Inferior parietal cortex (tissue), 1 donor: ENCODE measurements around the gene ATP6V1G2.

Source experiments
- DNase-seq: peaks from one replicate; pipeline ENCODE4 v3.0.0-alpha.2; 2016; ENCODE audit errors: extremely low spot score

The ATP6V1G2 gene

DNA sequence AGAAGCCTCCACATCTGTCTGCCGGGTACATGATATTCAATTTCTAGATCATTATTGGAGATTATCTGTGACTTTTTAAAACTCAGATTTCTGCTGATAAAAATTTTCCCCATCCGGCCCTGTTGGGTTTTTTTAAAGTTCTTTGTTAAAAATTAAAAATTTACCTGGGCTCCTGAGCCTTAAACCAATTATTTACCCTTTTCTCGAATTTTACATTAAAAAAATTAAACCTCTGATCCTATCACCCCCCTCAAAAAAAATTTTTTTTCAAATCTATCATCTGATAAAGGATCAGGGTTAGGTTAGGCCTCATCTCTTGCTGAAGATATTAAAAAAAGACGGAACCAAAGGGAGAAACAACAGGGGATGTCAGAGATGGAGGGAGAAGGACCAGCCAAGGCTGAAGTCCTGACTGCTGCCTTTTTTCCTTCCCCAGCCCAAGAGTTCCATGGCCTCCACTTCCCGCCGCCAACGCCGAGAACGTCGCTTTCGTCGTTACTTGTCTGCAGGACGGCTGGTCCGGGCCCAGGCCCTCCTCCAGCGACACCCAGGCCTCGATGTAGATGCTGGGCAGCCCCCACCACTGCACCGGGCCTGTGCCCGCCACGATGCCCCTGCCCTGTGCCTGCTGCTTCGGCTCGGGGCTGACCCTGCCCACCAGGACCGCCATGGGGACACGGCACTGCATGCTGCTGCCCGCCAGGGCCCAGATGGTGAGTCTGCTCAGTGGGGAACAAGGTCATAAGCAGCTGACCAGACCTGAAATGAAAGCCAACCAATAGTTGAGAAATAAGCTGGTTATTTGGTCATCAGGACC lies 1.5 kb upstream of the ATP6V1G2 start:
- no peak for DNase-seq

DNA sequence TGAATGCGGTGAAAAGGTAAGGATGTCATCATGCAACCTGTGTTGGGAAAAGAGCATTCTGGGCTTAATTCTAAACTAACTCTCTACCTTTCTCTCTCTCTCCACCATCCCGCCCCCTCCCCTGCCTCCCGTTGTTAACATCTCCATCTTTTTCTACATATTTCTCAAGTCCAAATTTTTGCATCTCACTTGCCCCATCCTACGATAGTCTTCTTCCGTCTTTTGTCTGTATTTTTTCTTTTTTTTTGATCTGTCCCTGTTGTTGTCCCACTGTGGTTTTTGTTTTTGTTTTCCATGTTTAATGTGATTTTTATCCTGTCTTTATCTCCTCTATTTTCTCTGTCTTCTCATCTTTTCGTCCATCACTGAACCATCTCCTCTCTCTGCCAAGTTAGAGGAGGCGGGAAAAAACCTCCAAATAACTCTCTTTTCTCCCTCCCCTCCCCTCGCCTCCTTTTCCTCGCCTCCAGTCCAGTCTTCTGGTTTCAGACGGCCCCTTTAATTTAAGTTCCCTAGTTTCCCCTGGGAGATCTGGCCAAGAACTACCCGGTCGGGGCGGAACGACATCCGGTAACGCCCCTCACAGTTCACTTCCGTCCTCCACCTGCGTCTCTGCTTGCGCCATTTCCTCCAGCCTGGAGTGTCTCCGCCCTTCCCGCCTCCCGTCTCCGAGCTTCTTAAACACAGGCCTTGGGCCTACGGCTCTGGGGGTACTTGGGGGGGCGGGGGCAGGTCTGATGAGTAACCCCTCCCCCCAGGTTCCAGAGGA lies 734 bp upstream of the ATP6V1G2 start, which contains the start of gene NFKBIL1:
NFKBIL1 (plus strand) TSS at position 651 of the 769 bp plus-strand sequence; CDS start at position 738, 87 bp downstream.
- DNase-seq = peak; percentile 98

DNA sequence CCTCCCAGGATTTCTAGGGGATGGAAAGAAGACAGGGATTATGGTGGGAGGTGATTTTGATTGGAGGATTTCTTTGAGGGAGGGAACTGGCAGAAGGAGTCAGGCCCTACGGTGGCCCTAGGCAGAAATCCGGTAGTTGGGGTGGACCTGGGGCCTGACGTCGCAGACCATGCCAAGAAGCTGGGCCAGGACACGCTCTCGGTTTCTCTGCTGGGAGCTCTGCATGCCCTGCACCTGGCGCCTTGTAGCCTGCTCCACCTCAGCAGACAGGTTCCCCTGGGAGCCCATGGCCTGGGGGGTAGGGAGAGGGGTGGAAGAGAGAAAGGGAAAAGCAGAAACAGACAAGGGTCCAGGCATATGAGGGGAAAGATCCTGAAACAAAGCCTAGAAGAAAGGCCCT lies 1.1 kb downstream of the ATP6V1G2 start:
- no peak for DNase-seq

DNA sequence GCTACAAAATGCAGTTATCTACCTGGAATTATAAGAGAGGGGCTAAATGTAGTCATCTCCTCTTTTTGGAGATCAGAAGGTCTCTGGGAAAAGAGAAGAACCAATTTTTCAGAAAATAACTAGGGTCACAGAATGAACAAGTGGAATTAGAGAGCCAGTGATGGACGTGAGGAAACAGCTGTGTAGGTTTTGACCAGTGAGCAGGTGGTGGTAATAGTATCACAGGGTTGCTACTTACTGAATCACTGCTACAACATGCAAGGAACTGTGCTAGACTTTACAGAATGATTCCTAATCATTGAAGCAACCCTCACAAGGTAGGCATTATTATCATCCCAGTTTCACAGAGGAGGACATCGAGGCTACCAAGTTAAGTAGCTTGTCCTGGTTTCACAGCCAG lies 1.7 kb downstream of the ATP6V1G2 start:
- DNase-seq = no peak

DNA sequence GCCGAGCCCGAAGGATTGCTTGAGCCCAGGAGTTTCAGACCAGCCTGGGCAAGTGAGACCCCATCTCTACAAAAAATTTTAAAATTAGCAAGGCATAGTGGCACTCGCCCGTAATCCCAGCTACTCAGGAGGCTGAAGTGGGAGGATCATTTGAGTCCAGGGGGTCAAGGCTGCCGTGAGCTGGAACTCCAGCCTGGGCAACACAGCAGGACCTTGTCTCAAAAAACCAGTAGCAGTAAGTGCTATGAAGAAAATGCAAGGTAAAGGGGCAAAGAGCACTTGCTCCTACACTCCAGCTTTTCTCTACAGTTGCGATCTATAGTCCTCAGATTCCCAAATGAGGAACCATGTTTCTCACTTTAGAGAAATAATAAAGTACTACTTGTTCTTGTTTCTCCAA lies 2.8 kb downstream of the ATP6V1G2 start:
- no peak for DNase-seq

DNA sequence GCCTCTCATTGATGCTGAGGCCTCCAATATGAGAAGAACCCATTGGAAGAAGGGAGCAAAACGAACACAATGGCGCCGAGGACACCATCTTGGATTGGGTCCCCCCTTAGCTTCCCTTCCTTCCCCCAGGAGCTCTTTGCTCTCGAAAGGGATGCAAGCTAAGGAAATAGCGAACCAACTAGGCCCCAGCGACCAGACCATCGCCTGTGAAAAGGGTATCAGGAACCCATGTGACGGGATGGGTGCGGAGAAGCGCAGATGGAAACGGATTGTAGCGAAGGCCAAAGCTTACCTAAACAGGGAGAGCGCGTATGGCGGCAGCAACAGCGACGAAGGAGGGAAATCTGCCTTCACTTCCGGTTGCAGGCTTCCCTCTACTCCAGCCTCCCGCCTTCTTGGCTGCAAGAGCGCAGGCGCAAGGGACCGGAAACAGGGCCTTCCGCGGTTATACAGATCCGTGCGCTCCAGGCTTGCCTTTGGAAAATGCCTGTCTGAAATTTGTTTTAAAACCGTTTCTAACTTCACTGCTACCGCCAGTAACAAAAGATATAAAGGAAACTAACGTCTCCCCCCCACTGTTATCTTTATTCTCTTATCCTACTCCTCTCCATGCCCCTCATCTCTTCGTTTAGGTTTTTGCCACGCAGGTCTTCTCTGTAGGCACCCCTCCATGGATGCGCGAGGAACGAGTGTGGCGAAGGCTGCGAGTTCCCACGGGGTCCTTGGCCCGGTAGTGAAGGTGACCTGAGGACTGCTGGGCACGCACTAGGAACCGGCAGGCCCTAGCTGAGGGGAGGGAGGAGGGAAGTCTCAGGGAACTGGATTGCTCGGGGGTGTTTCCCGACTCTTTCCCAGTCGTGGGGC lies 4.5 kb downstream of the ATP6V1G2 start, which contains the start of gene DDX39B:
DDX39B (minus strand) TSS at position 346 of the 864 bp plus-strand sequence. CDS start 1,471 bp downstream, outside the sequence.
- DNase-seq = peak; percentile 99

DNA sequence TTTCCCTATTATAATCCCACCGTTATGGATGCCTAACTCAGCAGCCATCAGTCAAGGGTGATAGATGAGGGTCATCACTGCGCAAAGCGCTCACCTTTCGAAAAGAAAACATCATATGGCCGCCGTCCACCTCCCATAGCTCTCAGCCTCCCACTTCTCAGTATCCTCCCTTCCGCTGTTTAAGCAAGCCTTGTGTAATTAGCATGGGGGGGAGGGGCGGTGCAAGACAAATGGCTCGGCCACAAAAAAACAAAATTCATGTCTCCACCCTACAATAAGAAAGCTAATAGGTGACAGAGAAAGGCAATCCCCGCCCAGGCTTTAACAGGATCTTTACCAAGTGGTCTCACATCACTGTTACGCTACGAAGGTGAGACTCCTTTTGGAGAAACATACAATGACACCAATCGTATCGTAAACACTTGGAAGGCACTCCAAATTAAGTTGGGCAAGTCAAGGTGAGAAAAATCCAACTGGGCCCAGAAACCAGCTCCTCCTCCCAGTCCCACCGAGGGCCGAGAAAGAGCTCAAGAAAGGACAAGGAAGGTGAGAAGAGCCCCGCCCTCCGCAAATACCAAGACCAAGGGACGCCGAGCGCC lies 5.2 kb downstream of the ATP6V1G2 start:
- DNase-seq = peak; percentile 32

DNA sequence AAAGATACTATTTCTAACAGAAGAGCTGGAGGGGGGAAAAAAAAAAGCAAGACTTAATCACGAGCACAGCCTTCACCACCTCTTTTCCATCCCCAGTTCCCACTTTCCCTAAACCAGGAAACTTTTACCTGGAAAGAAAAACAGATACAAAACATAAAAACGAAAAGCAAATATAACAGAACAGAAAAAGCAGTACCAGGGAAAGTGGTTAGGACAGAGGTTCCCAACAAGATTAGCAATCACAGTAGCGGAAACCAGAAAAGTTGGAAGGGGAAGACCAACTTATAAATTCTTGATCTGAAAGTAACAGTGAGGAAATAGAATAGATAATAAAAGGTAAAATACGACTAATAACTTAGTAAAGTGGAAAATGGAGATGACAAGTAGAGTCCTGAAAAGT lies 5.8 kb downstream of the ATP6V1G2 start:
- no peak for DNase-seq

DNA sequence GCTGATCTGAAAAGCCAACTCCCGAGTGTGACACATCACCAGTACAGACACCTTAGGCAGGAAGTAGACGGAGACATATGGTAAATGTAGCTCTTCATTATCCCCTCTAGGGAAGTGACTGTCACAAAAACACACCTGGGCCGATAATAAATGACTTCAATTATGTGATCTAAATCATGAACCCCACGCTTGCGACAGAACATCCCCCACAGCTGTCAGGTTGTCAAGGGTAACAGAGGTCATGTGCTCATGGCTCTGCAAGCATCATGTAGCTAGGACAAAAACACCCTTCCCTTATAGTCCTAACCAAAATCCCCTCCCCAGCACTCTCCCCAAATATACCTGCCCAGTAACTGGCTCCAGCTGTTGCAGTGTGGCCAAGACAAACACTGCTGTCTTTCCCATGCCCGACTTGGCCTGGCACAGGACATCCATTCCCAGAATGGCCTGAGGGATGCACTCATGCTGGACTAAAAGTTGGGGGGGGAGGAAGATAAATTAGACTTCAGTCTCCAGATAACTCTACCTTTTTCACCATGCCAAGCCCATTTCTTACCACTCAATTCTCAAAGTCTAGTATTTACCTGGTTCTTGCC lies 7.5 kb downstream of the ATP6V1G2 start:
- no peak for DNase-seq

DNA sequence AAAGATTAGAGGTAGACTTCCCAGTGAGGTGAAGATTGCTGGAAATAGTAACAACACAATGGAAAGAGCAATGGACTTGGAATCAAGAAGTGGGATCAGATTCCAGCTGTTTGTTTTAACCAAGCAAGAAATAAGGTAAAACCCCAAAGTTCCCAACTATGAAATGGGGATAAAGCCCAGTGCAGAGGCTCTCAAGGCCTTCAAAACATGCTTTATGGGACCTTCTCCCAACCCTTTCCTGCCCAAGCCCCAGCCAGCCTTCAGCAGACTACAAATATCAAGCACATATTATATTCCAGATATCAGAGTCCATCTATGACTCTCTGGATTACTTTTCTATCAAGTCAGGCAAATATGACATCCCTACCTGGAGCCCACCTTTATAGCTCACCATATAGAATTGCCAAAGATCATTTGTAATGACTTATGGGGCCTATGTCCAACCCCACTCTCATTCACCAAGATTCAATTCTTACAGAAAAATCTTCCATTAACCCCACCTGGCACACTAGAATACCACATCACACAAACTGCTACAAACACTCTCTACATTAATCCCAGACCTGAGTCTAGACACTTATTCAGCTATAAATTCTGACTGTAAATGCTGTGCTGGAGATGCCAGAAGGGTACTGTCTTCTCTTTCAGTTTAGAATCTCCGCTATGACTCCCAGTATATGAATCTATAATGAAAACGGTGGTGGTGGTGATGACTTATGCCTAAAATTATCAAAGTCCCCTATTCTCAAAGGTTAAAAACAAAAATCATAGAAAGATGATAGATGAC lies 10.7 kb downstream of the ATP6V1G2 start:
- DNase-seq = no peak

DNA sequence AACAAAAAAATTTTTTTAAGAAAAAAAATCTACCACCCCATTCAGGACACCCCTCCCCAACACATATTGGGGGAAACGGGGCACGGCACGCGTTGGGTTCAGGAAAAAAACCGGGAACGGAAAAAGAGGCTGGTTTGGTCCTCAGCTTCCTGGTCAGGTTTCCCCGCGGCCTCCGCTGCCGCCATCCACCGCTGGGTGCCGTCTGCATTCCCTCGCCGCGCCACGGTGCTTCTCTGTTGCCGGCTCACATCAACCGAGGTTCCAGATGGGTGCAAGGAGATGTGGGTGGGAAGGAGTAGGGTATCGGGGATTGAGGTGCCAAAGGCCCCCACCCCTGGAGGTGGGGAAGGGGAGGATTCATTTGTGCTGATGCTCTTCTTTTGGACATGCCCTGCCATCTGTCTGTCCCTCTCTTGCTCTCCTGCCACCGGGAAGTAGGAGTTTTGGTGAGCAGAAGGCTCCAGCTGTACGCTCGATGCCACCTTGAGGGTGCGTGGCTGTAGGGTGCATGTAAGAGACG lies 11.8 kb downstream of the ATP6V1G2 start:
- no peak for DNase-seq

DNA sequence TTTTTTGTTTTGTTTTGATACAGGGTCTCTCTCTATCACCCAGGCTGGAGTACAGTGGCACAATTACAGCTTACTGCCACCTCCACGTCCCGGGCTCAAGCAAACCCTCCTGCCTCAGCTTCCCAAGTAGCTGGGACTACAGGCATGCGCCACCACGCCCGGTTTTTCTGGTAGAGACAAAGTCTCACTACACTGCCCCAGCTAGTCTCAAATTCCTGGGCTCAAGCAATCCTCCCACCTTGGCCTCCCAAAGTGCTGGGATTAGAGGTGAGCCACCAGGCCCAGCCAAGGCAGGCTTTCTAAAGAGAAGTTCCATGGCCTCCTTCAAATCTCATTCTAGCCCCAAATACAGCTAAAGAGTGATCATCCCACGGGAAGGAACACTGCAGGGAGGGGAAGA lies 12.4 kb downstream of the ATP6V1G2 start:
- no peak for DNase-seq

DNA sequence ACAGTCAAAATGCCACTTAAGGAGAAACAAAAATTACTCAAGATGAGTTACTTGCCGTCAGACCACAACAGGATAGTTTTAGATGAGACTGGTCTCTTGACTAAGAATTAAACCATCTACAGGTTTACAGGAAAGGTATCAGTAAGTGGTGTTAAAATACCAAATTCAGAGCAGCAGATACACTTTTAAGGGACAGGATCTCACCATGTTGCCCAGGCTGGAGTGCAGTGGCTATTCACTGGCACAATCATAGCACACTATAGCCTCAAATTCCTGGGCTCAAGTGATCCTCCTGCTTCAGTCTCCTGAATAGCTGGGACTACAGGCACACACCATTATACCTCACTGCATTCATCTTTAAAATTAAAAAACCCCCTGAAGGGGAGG lies 13.0 kb downstream of the ATP6V1G2 start:
- DNase-seq = no peak

DNA sequence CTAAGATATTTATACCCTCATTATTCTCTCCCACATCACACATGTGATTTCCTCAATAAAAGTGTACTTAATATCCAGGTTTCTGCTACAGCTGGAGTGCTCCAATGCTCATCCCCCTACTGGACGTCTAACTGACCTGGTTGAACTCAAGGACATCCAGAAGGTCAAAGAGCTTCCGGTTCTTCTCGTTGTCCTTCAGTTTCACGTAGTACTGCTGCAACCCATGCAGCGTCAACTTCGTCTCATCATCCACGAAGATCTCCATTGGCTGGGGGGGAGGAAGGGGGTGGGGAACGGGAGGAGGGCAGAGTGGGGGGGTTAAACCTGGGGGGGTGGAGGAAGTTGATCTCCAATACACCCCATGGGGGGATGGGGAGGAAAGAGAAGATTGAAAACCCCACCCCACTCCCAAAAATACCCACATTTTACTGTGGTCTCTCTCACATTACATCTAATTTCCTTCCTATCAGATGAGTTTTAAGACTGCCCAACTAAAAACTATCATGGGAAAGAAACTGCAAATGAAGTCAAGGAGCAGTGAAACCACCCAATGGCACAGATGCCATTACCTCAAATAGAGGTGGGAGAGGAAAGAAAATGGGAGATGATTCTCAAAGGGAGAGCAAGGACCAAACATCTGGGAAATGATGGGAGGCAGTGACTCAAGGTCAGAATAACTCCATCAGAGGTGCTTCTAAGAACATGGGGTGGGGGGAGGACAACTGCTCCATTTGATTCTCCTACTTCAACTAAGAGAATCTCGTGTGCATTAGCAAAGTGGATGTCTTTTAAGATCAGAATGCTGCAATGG lies 13.6 kb downstream of the ATP6V1G2 start:
- DNase-seq = no peak

DNA sequence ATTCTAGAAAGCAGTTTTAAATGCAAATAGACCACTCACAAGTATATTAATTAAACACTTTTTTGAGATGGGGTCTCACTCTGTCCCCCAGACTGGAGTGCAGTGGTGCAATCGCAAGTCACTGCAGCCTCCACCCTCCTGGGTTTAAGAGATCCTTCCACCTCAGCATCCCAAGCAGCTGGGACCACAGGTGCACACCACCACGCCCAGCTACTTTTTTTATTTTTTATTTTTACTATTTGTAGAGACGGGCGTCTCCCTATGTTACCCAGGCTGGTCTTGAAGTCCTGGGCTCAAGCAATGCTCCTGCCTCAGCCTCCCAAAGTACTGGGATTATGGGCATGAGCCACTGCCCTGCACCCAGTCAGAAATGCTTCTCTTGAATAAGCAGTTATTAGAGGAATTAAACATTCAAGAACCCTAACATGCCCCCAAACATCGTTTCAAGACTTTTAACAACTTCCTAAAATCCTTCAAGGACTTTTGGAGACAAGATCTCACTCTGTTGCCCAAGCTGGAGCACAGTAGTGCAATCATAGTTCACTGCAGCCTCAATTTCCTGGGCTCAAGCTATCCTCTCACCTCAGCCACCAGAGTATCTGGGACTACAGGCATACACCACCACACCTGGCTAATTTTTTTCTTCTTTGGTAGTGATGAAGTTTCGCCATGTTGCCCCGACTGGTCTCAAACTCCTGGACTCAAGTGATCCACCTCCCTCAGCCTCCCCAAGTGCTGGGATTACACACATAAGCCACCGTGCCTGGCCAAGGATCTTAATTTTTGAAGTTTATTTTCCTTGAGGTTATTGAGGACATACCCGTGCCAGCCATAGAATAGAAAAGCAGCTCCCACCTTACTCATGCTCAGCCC lies 14.4 kb downstream of the ATP6V1G2 start:
- no peak for DNase-seq

DNA sequence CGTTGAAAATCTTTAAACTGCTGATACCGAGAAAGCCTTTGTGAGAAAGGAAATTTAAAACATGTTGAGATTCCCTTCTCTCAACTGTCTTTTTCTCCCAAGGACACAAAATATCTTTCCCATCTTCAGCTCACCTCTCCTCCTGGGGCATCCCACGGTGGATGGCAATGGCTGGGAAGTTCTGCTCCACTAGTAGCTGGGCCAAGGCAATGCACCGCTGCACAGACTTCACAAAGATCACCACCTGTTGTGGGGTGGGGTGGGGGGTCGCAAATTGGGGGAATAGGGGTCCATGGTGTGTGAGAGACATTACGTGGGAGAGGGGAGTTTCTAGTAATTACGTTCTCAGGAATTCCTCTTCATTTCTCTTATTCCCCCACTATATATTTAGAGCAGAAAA lies 15.2 kb downstream of the ATP6V1G2 start:
- no peak for DNase-seq

DNA sequence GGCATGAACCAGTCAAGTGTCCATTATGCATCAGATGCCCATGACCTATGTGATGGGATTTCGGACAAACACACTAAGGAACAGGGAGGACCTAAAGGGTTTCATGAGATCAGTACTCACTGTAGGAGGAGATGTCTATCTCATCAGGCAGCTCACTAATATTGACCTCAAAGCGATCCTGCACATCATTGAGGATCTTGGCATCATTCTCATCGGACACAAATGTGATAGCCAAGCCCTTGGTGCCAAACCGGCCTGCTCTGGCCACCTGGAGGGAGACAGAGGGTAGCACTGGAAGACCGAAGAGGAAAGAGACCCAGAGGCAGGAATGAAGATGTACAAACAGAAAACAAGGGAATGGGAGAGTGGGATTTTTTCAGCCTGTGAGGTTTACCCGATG lies 15.7 kb downstream of the ATP6V1G2 start:
- no peak for DNase-seq
